ENCODE data around the gene MEIS2. TPM values are rescaled to one million over a fixed set of nuclear protein-coding genes. Genes with fewer than 3 reads are reported as not detected.
A peak's percentile ranks its signal among the peaks of the same experiment; 100 is the strongest.

The MEIS2 gene
- polyA plus RNA-seq, 2 of the 4 experiments (the other 2 are of a cell fraction), result 7.3 to 11.1 TPM

DNA sequence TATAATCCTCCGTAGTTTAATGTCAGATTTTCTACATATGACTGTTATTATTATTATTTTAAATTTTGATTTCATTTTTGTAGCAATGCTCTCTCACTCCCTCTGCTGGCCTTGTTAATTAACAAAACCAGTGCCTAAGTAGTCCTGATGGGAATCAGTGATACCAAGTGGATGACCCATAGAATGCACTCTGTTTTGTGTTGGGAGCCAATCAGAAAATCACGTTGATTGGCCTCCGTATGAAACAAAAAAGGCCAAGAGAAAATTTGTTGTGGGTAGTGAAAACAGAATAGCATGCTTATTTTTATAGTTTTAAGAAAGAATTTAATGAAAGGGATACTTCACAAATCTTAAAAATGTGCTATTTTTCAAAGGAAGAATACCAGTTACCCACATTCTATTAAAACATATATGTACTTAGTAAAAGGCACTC, 34.4 kb upstream of the MEIS2 start:
- no peak for FAIRE-seq
- DNase-seq (ENCODE audit: low read depth in 1 of 2, low spot score in 1 of 2), result peak; percentile 15 to 48
- H3K4me1 ChIP-seq, result 0 out of 3 replicates have a peak, but pooled peaks cover 3% of the 10 kb centered on the region
- ATAC-seq, result peak; percentile 88 to 92
- no peak overlapping the region for H3K4me3 ChIP-seq
- H3K4me2 ChIP-seq, result no peak overlapping the region
- 6% methylated on average over 3 of the region's 3 CpGs for WGBS (ENCODE audit: missing lambda C conversion rate)
- TF ChIP-seq, protein P1, sequence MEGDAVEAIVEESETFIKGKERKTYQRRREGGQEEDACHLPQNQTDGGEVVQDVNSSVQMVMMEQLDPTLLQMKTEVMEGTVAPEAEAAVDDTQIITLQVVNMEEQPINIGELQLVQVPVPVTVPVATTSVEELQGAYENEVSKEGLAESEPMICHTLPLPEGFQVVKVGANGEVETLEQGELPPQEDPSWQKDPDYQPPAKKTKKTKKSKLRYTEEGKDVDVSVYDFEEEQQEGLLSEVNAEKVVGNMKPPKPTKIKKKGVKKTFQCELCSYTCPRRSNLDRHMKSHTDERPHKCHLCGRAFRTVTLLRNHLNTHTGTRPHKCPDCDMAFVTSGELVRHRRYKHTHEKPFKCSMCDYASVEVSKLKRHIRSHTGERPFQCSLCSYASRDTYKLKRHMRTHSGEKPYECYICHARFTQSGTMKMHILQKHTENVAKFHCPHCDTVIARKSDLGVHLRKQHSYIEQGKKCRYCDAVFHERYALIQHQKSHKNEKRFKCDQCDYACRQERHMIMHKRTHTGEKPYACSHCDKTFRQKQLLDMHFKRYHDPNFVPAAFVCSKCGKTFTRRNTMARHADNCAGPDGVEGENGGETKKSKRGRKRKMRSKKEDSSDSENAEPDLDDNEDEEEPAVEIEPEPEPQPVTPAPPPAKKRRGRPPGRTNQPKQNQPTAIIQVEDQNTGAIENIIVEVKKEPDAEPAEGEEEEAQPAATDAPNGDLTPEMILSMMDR (IDR thresholded peaks at IDR 0.05), result peak; percentile 51
- TF ChIP-seq RAD21 (conservative IDR thresholded peaks at IDR 0.05 in 1 of 2, IDR thresholded peaks at IDR 0.05 in 1 of 2) (peak; percentile 39 to 40; a peak in 3 of 5 replicates), BHLHE40 (IDR thresholded peaks at IDR 0.05; ENCODE audit: low read depth, low read length) (no peak), SMC3 (IDR thresholded peaks at IDR 0.05) (peak; percentile 53), TFCP2L1 (CRISPR knock-in tag; IDR thresholded peaks at IDR 0.05) (no peak), HEYL (CRISPR knock-in tag; IDR thresholded peaks at IDR 0.05) (no peak)
- H3K27ac ChIP-seq, result no peak overlapping the region
- ChIA-PET POLR2A (no interaction called here), CTCF (interaction anchor here (0.6 to 1.8 kb wide), 9 partner anchors 10 to 634 kb away, joined by 3 to 10 read pairs (median 4); no protein-coding TSS in a partner anchor)
- H3K9me3 ChIP-seq, result no peaks in the 10 kb centered on the region

DNA sequence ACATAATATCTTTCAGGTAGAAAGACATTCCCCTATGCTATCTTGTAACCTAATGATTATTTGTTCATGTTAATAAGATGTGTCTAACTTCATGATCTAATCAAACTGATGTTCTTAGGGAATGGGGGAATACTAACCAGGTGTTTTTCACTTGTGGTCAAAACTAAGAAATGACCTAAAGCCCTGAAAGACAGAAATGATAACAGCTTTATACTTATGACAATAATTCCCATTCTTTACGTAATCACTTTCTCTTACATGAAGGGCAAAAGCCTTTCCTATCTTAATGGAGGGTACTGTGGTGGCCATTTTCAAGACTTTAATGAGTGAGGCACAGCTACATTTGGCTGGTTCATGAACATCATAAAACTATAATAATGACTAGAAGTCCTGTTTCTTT, 33.9 kb upstream of the MEIS2 start:
- no peak for ATAC-seq
- FAIRE-seq, result no peak
- Histone ChIP-seq H3K9me3 (no peaks in the 10 kb centered on the region), H3K27ac (no peak overlapping the region), H3K4me1 (0 out of 3 replicates have a peak, but pooled peaks cover 3% of the 10 kb centered on the region), H3K4me3 (no peak overlapping the region), H3K4me2 (no peak overlapping the region)
- ChIA-PET CTCF (interaction anchor here (0.6 to 1.7 kb wide), 9 partner anchors 10 to 1004 kb away, joined by 3 to 10 read pairs (median 3); no protein-coding TSS in a partner anchor), POLR2A (no interaction called here)
- DNase-seq (ENCODE audit: low read depth in 1 of 2, low spot score in 1 of 2), result no peak
- TF ChIP-seq JUN (IDR thresholded peaks at IDR 0.05) (no peak), ZNF302 (CRISPR knock-in tag; IDR thresholded peaks at IDR 0.05) (no peak), POLR2A (IDR thresholded peaks at IDR 0.05; ENCODE audit: low read length) (no peak), FOSL2 (IDR thresholded peaks at IDR 0.05) (no peak), FOSL2 (CRISPR knock-in tag; IDR thresholded peaks at IDR 0.05) (no peak), HEYL (CRISPR knock-in tag; IDR thresholded peaks at IDR 0.05) (no peak)
- TF ChIP-seq, protein P2, sequence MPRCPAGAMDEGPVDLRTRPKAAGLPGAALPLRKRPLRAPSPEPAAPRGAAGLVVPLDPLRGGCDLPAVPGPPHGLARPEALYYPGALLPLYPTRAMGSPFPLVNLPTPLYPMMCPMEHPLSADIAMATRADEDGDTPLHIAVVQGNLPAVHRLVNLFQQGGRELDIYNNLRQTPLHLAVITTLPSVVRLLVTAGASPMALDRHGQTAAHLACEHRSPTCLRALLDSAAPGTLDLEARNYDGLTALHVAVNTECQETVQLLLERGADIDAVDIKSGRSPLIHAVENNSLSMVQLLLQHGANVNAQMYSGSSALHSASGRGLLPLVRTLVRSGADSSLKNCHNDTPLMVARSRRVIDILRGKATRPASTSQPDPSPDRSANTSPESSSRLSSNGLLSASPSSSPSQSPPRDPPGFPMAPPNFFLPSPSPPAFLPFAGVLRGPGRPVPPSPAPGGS (IDR thresholded peaks at IDR 0.05), result no peak
- 52% methylated on average over 1 of the region's 1 CpG for WGBS (ENCODE audit: missing lambda C conversion rate)

DNA sequence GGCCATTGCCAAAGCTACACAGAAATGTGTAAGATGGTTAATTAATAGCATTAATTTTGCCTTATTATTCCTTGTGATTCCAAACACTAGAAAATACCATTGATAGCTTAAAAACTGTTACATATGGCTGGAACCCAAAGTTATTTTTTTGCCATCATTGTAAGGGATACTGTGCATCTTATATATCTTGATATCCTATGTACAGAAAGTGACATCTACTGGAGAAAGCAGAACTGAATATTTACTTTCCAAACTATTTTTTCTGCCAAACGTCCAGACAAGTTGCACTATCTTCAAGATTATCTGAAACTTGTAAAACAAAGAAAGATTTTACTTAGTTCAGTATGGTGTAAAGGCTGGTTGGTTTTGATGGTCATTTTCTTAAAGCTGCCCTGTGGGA, 33.3 kb upstream of the MEIS2 start:
- WGBS (ENCODE audit: missing lambda C conversion rate), result 0% methylated on average over 1 of the region's 1 CpG
- TF ChIP-seq RAD21 (conservative IDR thresholded peaks at IDR 0.05 in 1 of 2, IDR thresholded peaks at IDR 0.05 in 1 of 2) (peak; percentile 69 to 72; a peak in 4 of 5 replicates), GATA3 (IDR thresholded peaks at IDR 0.05; ENCODE audit: borderline replicate concordance) (no peak), TP53 (CRISPR knock-in tag; IDR thresholded peaks at IDR 0.05) (no peak), HOXA7 (CRISPR knock-in tag; IDR thresholded peaks at IDR 0.05) (no peak), KDM1A (IDR thresholded peaks at IDR 0.05; ENCODE audit: low read depth) (no peak), MAZ (IDR thresholded peaks at IDR 0.05; ENCODE audit: borderline replicate concordance, low read depth, low read length) (no peak), SMC3 (IDR thresholded peaks at IDR 0.05) (peak; percentile 59; the same call in 2 of the 3 replicates), ZC3H11A (IDR thresholded peaks at IDR 0.05) (no peak), ESRRA (IDR thresholded peaks at IDR 0.05; ENCODE audit: borderline replicate concordance, low read length) (no peak), NPAS2 (CRISPR knock-in tag; IDR thresholded peaks at IDR 0.05; ENCODE audit: borderline replicate concordance) (no peak), RARB (CRISPR knock-in tag; IDR thresholded peaks at IDR 0.05) (no peak)
- TF ChIP-seq, protein P3, sequence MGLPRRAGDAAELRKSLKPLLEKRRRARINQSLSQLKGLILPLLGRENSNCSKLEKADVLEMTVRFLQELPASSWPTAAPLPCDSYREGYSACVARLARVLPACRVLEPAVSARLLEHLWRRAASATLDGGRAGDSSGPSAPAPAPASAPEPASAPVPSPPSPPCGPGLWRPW (IDR thresholded peaks at IDR 0.05), result no peak
- TF ChIP-seq, protein P1 (IDR thresholded peaks at IDR 0.05), result peak; percentile 57
- TF ChIP-seq, protein P4, sequence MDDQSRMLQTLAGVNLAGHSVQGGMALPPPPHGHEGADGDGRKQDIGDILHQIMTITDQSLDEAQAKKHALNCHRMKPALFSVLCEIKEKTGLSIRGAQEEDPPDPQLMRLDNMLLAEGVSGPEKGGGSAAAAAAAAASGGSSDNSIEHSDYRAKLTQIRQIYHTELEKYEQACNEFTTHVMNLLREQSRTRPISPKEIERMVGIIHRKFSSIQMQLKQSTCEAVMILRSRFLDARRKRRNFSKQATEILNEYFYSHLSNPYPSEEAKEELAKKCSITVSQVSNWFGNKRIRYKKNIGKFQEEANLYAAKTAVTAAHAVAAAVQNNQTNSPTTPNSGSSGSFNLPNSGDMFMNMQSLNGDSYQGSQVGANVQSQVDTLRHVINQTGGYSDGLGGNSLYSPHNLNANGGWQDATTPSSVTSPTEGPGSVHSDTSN (IDR thresholded peaks at IDR 0.05), result no peak
- Histone ChIP-seq H3K27ac (no peak overlapping the region), H3K4me2 (no peak overlapping the region; the same call in 2 of the 3 replicates), H3K4me1 (0 out of 3 replicates have a peak, but pooled peaks cover 3% of the 10 kb centered on the region), H3K9me3 (no peaks in the 10 kb centered on the region), H3K4me3 (no peak overlapping the region)
- DNase-seq (ENCODE audit: low read depth in 1 of 2, low spot score in 1 of 2) (peak in 1 of 2 experiments; percentile 21), FAIRE-seq (no peak), ATAC-seq (peak; percentile 54 to 66; a peak in 3 of 6 replicates)
- ChIA-PET POLR2A (no interaction called here), CTCF (interaction anchor here (0.5 to 1.7 kb wide), 12 partner anchors 11 to 1618 kb away, joined by 3 to 10 read pairs (median 3); no protein-coding TSS in a partner anchor)
